ENCODE results near the gene SMIM21. TPM values are rescaled to one million over a fixed set of nuclear protein-coding genes. Genes with fewer than 3 reads are reported as not detected.

The SMIM21 gene
- total RNA-seq, 1 donor from 2014 or later, result not detected

DNA sequence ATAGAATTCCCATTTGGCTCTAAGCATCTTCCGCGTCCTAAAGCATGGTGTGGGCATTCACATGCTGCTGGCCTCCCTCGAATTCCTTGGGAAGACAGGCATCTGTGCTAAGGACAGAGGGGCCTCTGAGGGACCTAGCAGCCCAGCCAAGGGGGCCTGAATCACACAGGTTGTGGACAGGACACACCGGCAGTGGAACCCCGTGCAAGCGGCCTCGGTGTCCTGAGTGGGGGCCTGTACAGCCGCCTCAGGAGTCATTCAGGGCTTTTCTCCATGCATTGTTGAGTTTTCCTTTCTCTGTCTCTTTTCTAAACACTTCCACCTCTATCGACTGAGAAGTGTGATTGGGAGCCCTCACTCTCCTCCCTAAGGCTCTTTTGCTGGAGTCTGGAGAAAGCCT lies 44.3 kb upstream of the SMIM21 start:
- no peak for DNase-seq
- TF ChIP-seq, protein P1, sequence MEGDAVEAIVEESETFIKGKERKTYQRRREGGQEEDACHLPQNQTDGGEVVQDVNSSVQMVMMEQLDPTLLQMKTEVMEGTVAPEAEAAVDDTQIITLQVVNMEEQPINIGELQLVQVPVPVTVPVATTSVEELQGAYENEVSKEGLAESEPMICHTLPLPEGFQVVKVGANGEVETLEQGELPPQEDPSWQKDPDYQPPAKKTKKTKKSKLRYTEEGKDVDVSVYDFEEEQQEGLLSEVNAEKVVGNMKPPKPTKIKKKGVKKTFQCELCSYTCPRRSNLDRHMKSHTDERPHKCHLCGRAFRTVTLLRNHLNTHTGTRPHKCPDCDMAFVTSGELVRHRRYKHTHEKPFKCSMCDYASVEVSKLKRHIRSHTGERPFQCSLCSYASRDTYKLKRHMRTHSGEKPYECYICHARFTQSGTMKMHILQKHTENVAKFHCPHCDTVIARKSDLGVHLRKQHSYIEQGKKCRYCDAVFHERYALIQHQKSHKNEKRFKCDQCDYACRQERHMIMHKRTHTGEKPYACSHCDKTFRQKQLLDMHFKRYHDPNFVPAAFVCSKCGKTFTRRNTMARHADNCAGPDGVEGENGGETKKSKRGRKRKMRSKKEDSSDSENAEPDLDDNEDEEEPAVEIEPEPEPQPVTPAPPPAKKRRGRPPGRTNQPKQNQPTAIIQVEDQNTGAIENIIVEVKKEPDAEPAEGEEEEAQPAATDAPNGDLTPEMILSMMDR (IDR thresholded peaks at IDR 0.05), result no peak
- intact Hi-C loops (cut with DNase I), result no loop called here

DNA sequence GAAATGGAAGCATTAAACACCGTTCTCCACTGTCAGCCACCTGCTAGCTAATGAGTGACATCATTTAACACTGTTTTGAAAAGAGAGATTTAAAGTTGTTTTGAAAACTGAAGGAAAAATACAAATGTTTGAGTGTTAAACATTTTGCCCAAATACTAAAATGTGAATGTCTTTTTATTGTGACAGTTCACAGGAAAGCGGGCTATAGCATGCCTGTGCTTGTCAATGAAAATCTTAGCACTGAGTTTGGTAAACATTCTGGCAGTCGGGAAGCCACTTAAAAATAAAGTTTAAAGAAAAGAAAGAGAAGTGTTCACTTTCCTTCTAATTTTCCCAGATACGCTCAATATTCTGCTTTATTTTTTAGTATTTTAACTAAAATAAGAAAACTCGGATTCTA lies 40.3 kb upstream of the SMIM21 start:
- no peaks in the 10 kb centered on the region for H3K9me3 ChIP-seq
- ATAC-seq, result no peak
- no peaks in the 10 kb centered on the region for H3K27me3 ChIP-seq
- H3K36me3 ChIP-seq, result no peaks in the 10 kb centered on the region
- no peaks in the 10 kb centered on the region for H3K4me1 ChIP-seq
- TF ChIP-seq, protein P1 (IDR thresholded peaks at IDR 0.05), result no peak
- no peak for DNase-seq
- no peak overlapping the region for H3K27ac ChIP-seq
- no peak overlapping the region for H3K4me3 ChIP-seq
- intact Hi-C loops (cut with DNase I), result no loop called here

More for the DNA sequence above, 44.3 kb upstream of the SMIM21 start:
- no peak overlapping the region for H3K27ac ChIP-seq
- no peak overlapping the region for H3K4me3 ChIP-seq
- ATAC-seq, result no peak
- no peaks in the 10 kb centered on the region for H3K27me3 ChIP-seq
- H3K9me3 ChIP-seq, result no peaks in the 10 kb centered on the region
- no peaks in the 10 kb centered on the region for H3K36me3 ChIP-seq
- H3K4me1 ChIP-seq, result no peaks in the 10 kb centered on the region

DNA sequence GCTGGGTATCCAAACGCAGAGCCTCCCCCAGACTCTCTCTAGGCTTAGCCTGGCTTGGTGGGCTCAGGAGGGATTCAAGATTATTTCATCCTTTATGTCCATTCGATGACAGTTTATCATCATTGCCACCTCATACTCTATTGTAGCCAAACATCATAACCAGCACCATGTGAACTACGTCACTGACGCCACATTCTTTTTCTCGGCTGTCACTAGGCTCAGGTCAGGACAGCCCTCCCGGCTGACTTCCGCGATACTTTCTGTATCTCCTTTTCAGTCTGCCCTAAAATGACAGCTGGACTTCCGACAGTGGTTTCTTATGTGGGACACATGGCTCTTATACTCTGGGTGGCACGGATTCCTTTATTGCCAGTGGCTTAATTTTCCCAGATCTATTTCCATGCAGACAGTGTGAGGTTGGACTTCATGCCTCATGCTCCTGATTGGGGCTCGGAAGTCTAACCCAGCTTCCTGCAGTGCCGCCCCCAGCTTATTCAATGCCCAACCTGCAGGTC lies 39.8 kb upstream of the SMIM21 start:
- peak; percentile 24 for ATAC-seq
- no peaks in the 10 kb centered on the region for H3K9me3 ChIP-seq
- TF ChIP-seq, protein P1 (IDR thresholded peaks at IDR 0.05), result no peak
- no peak overlapping the region for H3K27ac ChIP-seq
- H3K4me3 ChIP-seq, result no peak overlapping the region
- intact Hi-C loops (cut with DNase I), result no loop called here
- no peaks in the 10 kb centered on the region for H3K27me3 ChIP-seq
- H3K36me3 ChIP-seq, result no peaks in the 10 kb centered on the region
- no peaks in the 10 kb centered on the region for H3K4me1 ChIP-seq
- no peak for DNase-seq

DNA sequence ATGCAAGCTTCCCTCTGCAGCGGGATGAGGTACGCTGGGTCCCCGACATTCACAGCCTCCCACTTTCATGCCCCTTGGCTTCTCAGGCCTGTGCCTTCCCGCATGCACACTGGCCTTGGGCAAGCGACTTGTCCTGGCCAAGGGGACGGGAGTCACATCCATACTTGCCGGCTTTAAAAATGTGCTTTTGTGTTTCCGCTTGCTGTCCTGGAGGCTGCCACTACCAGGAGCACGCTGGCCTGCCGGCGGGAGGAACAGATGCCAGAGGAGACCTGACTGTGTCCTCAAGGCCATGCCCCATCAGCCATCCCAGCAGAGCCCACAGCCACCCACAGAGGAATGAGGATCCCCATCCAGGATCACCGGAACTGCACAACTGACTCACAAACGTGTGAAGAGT lies 36.9 kb upstream of the SMIM21 start:
- no peaks in the 10 kb centered on the region for H3K4me1 ChIP-seq
- H3K36me3 ChIP-seq, result no peaks in the 10 kb centered on the region
- no peak overlapping the region for H3K27ac ChIP-seq
- H3K9me3 ChIP-seq, result no peaks in the 10 kb centered on the region
- DNase-seq (no peak), ATAC-seq (no peak)
- H3K4me3 ChIP-seq, result no peak overlapping the region
- intact Hi-C loops (cut with DNase I), result no loop called here
- no peaks in the 10 kb centered on the region for H3K27me3 ChIP-seq
- TF ChIP-seq, protein P1 (IDR thresholded peaks at IDR 0.05), result no peak

DNA sequence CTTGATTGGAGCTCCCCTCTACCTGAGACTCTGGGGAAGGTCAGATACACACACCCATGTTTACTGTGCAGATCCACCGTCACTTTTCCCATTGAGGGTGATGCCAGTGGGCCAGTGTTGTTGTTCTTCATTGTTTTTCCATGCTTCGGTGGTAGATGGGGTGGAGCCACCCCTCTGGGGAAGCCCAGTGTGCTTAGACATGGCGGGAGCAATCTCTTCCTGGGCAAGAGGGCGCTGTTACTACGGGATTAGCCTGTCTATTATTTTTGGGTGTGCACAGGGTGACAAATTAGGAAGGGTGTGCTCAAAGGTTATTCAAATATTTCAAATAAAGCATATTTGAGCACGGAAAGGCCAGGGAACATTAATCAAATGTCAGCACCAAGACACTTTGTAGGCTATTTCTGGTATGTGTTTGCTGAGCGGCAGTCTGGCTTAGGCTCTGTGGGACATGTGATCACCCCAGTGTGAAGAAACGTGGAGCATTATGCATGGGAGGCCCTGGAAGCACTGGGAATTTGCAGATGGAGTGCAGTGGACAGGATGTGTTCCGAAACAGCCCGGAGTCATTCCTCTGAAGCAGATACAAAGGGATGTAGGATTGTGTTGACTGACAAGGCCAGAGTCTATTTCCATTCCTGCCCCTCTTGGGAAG lies 34.8 kb upstream of the SMIM21 start:
- no peaks in the 10 kb centered on the region for H3K36me3 ChIP-seq
- no peaks in the 10 kb centered on the region for H3K4me1 ChIP-seq
- TF ChIP-seq, protein P1 (IDR thresholded peaks at IDR 0.05), result no peak
- H3K27me3 ChIP-seq, result no peaks in the 10 kb centered on the region
- intact Hi-C loops (cut with DNase I), result no loop called here
- H3K9me3 ChIP-seq, result no peaks in the 10 kb centered on the region
- ATAC-seq, result peak; percentile 53
- H3K27ac ChIP-seq, result no peak overlapping the region
- no peak for DNase-seq
- H3K4me3 ChIP-seq, result no peak overlapping the region

Measured in upper lobe of right lung (tissue), 1 donor.